Pancreas (tissue), 10 donors: Measurements from ENCODE around the gene GTPBP10. TPM values are rescaled to one million over a fixed set of nuclear protein-coding genes. Genes with fewer than 3 reads are reported as not detected.

Experiments
- ATAC-seq, 4 donors: fragments of 200-7000 bp; cut with Tn5 transposase; one replicate each; pipeline versions ENCODE4 v1.8.0 to v1.9.1; 2020; ENCODE audit warnings: mild to moderate bottlenecking in 4 of 4, moderate library complexity in 4 of 4
- DNase-seq, 6 donors: peaks; one replicate each; pipeline ENCODE4 v3.0.0-alpha.2; 2020
- FAIRE-seq: peaks from 2 replicates; lab custom pipeline; 2012; peaks lifted over from hg19 to GRCh38; lab: Jason Lieb, UNC
- H3K27ac ChIP-seq, 4 donors: fragments of 200-600 bp; sonication (generic); 1 replicate in 3 of 4; 2 replicates in 1 of 4; pipeline versions ENCODE4 v1.5.0 to v1.8.0; 2020
- H3K27me3 ChIP-seq, 4 donors: fragments of 200-600 bp; one replicate each; pipeline ENCODE4 v1.8.0; 2021
- H3K36me3 ChIP-seq, 3 donors: fragments of 200-600 bp; sonication (generic) in 1 of 3; one replicate each; pipeline versions ENCODE4 v1.5.0 to v1.8.0; 2020 to 2021
- H3K4me1 ChIP-seq, 3 donors: fragments of 200-600 bp; one replicate each; pipeline ENCODE4 v1.8.0; 2021
- H3K4me3 ChIP-seq, 4 donors: fragments of 200-600 bp; sonication (generic) in 2 of 4; one replicate each; pipeline versions ENCODE4 v1.5.0 to v1.8.0; 2020 to 2021
- H3K9me3 ChIP-seq, 4 donors: fragments of 200-600 bp; one replicate each; pipeline ENCODE4 v1.8.0; 2021
- WGBS, 2 donors: extraction: QIAGEN DNeasy Blood & Tissue Kit; methylation state at CpG; one replicate each; pipeline ENCODE4 v1.1.7; 2013; 5-methylcytosine and 5-hydroxymethylcytosine counted together
- intact Hi-C, 3 donors: fragments of 100-400 bp; cut with DNase I; formaldehyde crosslinking; loops; one replicate each; pipeline versions ENCODE4 v1.11.1 to v1.14.2; 2022
- polyA plus RNA-seq, 2 donors: library from polyadenylated mRNA; stranded (reverse); fragments of 200-250 nt; gene quantifications; one replicate each; pipeline ENCODE4 v1.2.3, GENCODE V29; 2013
- total RNA-seq, 6 donors: library from RNA; stranded (reverse); fragmentation: NEBNext Ultra II Directional in 4 of 6; extraction: Animal tissue kit (Norgen Biotek cat#: 25700) in 4 of 6; gene quantifications; one replicate each; pipeline versions ENCODE4 v1.2.1 to v1.2.4, GENCODE V29; 2021 to 2023
- TF ChIP-seq, protein P1 (sequence below), 4 donors: fragments of 200-600 bp; sonication (generic) in 3 of 4; IDR thresholded peaks; one replicate each; pipeline versions ENCODE4 v1.5.0 to v1.8.0; 2021; ENCODE audit warnings: antibody characterized with exemption in 4 of 4
- donor health status: healthy with polysubstance abuse.
- donor health status: DM: no; HTN: no; CAD: no; lungs with moderate emphysema.
- donor health status: DM: no; HTN: no; CAD: no.
- donor health status: control.
- donor health status: control.
- donor health status: Bipolar disorder and iron deficiency.
- donor health status: DM: yes; HTN: yes; CAD: no.
- donor health status: DM: no; HTN: no; CAD: no.
- donor health status: DM: no; HTN: no; CAD: no.
- donor health status: DM: yes; HTN: yes; CAD: no.

Gene GTPBP10
- total and polyA plus RNA-seq, 8 donors, result 8.1 to 14.7 (median 10.7) TPM

GRCh38 chr7:90409667-90410066, 63.2 kb downstream of the GTPBP10 start:
- DNase-seq (peak in 2 of 6 donors; percentile 46 to 53), FAIRE-seq (no peak), ATAC-seq (peak; percentile 85 to 91 (median 88))
- no peak overlapping the region for H3K4me3 ChIP-seq
- TF ChIP-seq, protein P1, sequence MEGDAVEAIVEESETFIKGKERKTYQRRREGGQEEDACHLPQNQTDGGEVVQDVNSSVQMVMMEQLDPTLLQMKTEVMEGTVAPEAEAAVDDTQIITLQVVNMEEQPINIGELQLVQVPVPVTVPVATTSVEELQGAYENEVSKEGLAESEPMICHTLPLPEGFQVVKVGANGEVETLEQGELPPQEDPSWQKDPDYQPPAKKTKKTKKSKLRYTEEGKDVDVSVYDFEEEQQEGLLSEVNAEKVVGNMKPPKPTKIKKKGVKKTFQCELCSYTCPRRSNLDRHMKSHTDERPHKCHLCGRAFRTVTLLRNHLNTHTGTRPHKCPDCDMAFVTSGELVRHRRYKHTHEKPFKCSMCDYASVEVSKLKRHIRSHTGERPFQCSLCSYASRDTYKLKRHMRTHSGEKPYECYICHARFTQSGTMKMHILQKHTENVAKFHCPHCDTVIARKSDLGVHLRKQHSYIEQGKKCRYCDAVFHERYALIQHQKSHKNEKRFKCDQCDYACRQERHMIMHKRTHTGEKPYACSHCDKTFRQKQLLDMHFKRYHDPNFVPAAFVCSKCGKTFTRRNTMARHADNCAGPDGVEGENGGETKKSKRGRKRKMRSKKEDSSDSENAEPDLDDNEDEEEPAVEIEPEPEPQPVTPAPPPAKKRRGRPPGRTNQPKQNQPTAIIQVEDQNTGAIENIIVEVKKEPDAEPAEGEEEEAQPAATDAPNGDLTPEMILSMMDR (IDR thresholded peaks at IDR 0.05), result no peak
- H3K9me3 ChIP-seq, result no peaks in the 10 kb centered on the region
- WGBS, 2 donors, result 27 to 33% methylated on average over 3 of the region's 3 CpGs
- no peaks in the 10 kb centered on the region for H3K27me3 ChIP-seq
- peaks cover 0 to 8% (median 0%) of the 10 kb centered on the region in 3 donors for H3K36me3 ChIP-seq
- intact Hi-C loops, result no loop called here
- peak overlapping the region in 3 of 4 donors; percentile 6 to 77 (median 66) for H3K27ac ChIP-seq
- peaks cover 10 to 27% (median 16%) of the 10 kb centered on the region in 3 donors for H3K4me1 ChIP-seq

GRCh38 chr7:90411510-90411909, 65.0 kb downstream of the GTPBP10 start:
- peak; percentile 65 for FAIRE-seq
- peak overlapping the region in 2 of 4 donors; percentile 40 to 45 for H3K27ac ChIP-seq

DNA sequence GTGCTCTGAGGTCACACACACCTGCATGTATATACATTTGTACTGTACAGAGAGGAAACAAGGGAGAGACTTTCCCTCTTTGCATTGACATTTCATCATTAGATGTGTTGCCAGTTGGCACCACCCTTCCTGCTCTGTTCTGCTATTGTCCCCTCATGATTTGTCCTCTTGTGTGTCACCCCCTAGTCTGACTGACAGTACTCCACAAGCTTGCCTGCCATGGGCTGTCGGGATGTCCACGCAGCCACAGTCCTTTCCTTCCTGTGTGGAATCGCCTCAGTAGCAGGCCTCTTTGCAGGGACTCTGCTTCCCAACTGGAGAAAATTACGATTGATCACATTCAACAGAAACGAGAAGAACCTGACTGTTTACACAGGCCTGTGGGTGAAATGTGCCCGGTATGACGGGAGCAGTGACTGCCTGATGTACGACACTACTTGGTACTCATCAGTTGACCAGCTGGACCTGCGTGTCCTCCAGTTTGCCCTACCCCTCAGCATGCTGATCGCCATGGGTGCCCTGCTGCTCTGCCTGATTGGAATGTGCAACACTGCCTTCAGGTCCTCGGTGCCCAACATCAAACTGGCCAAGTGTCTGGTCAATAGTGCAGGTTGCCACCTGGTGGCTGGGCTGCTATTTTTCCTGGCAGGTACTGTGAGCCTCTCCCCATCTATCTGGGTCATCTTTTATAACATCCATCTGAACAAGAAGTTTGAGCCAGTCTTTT, 66.1 kb downstream of the GTPBP10 start:
- H3K4me1 ChIP-seq, result peaks cover 10 to 24% (median 16%) of the 10 kb centered on the region in 3 donors
- no peaks in the 10 kb centered on the region for H3K27me3 ChIP-seq
- H3K9me3 ChIP-seq, result no peaks in the 10 kb centered on the region
- intact Hi-C loops, result no loop called here
- no peak overlapping the region for H3K4me3 ChIP-seq
- DNase-seq (peak in 3 of 6 donors; percentile 28 to 47 (median 45)), ATAC-seq (peak in 3 of 4 donors; percentile 25 to 69 (median 46)), FAIRE-seq (no peak)
- TF ChIP-seq, protein P1 (IDR thresholded peaks at IDR 0.05), result peak in 1 of 4 donors; percentile 12
- peaks cover 0 to 8% (median 0%) of the 10 kb centered on the region in 3 donors for H3K36me3 ChIP-seq
- WGBS, 2 donors, result 86 to 90% methylated on average over 11 of the region's 11 CpGs
- no peak overlapping the region for H3K27ac ChIP-seq

More at GRCh38 chr7:90411510-90411909, 65.0 kb downstream of the GTPBP10 start:
- no peaks in the 10 kb centered on the region for H3K27me3 ChIP-seq
- no peak overlapping the region for H3K4me3 ChIP-seq
- peaks cover 10 to 24% (median 16%) of the 10 kb centered on the region in 3 donors for H3K4me1 ChIP-seq
- H3K9me3 ChIP-seq, result no peaks in the 10 kb centered on the region
- intact Hi-C loops, result no loop called here
- DNase-seq (no peak), ATAC-seq (peak; percentile 47 to 78 (median 51))
- peaks cover 0 to 8% (median 0%) of the 10 kb centered on the region in 3 donors for H3K36me3 ChIP-seq
- 62 to 78% methylated on average over 2 of the region's 2 CpGs for WGBS, 2 donors
- TF ChIP-seq, protein P1 (IDR thresholded peaks at IDR 0.05), result no peak

- Histone ChIP-seq H3K27me3 (no peaks in the 10 kb centered on the region), H3K36me3 (peaks cover 0 to 8% (median 0%) of the 10 kb centered on the region in 3 donors), H3K4me3 (no peak overlapping the region), H3K4me1 (peaks cover 10 to 24% (median 16%) of the 10 kb centered on the region in 3 donors), H3K27ac (no peak overlapping the region), H3K9me3 (no peaks in the 10 kb centered on the region)
- DNase-seq, result no peak
- 94 to 99% methylated on average over 2 of the region's 2 CpGs for WGBS, 2 donors
- TF ChIP-seq, protein P1 (IDR thresholded peaks at IDR 0.05), result no peak
- no peak for ATAC-seq
- no peak for FAIRE-seq
- intact Hi-C loops, result no loop called here
These were observed 66.6 kb downstream of the GTPBP10 start for GRCh38 chr7:90413185-90413528.

- no peak overlapping the region for H3K27ac ChIP-seq
- no peaks in the 10 kb centered on the region for H3K4me1 ChIP-seq
- no peak for FAIRE-seq
These were observed 75.1 kb downstream of the GTPBP10 start for GRCh38 chr7:90421651-90422050.

More at GRCh38 chr7:90421651-90422050, 75.1 kb downstream of the GTPBP10 start:
- DNase-seq (no peak), ATAC-seq (no peak)
- intact Hi-C loops, result loop anchor here in 1 of 3 donors (10.0 kb wide), 1 partner anchor 267 kb away; the partner anchor contains the start of gene STEAP1
- 73 to 81% methylated on average over 6 of the region's 6 CpGs for WGBS, 2 donors
- Histone ChIP-seq H3K36me3 (no peaks in the 10 kb centered on the region), H3K9me3 (no peaks in the 10 kb centered on the region), H3K27me3 (no peaks in the 10 kb centered on the region), H3K4me3 (no peak overlapping the region)
- TF ChIP-seq, protein P1 (IDR thresholded peaks at IDR 0.05), result no peak
